Measurements from ENCODE around the gene TTC5.
"Not testable (repeated sequence)": the region's sequence is repeated elsewhere in the genome, so short reads cannot be mapped to it uniquely, and the experiment has no call there.

TTC5 gene

GRCh38 chr14:20281998-20282397, 23.8 kb downstream of the TTC5 start:
- not testable (repeated sequence) for ATAC-seq (replicated peaks; ENCODE audit: extremely low read depth, poor library complexity, severe bottlenecking); H3K9me3 Mint-ChIP-seq; H3K27me3 Mint-ChIP-seq; DNase-seq (ENCODE audit: low spot score in 2 of 2); H3K4me3 Mint-ChIP-seq; H3K27ac Mint-ChIP-seq (ENCODE audit: low read depth)
- H3K36me3 Mint-ChIP-seq (ENCODE audit: insufficient read depth), result peaks cover 20% of the 10 kb centered on the region
- peaks cover 28% of the 10 kb centered on the region for H3K4me1 Mint-ChIP-seq

GRCh38 chr14:20280265-20280664, 25.5 kb downstream of the TTC5 start:
- not testable (repeated sequence) for ATAC-seq (replicated peaks; ENCODE audit: extremely low read depth, poor library complexity, severe bottlenecking); DNase-seq (ENCODE audit: low spot score in 2 of 2); H3K9me3 Mint-ChIP-seq; H3K27me3 Mint-ChIP-seq
- H3K4me3 Mint-ChIP-seq, result peak overlapping the region; percentile 11
- H3K36me3 Mint-ChIP-seq (ENCODE audit: insufficient read depth), result peaks cover 17% of the 10 kb centered on the region
- H3K27ac Mint-ChIP-seq (ENCODE audit: low read depth), result peak overlapping the region; percentile 65
- H3K4me1 Mint-ChIP-seq, result peaks cover 28% of the 10 kb centered on the region

GRCh38 chr14:20278414-20278813, 27.3 kb downstream of the TTC5 start:
- peaks cover 28% of the 10 kb centered on the region for H3K4me1 Mint-ChIP-seq
- peaks cover 10% of the 10 kb centered on the region for H3K9me3 Mint-ChIP-seq
- ATAC-seq (replicated peaks; ENCODE audit: extremely low read depth, poor library complexity, severe bottlenecking) (peak; percentile 32), DNase-seq (ENCODE audit: low spot score in 2 of 2) (no peak)
- no peak overlapping the region for H3K4me3 Mint-ChIP-seq
- H3K27ac Mint-ChIP-seq (ENCODE audit: low read depth), result peak overlapping the region; percentile 5
- H3K36me3 Mint-ChIP-seq (ENCODE audit: insufficient read depth), result peaks cover 13% of the 10 kb centered on the region
- H3K27me3 Mint-ChIP-seq, result no peaks in the 10 kb centered on the region

GRCh38 chr14:20277409-20277808, 28.3 kb downstream of the TTC5 start:
- H3K27ac Mint-ChIP-seq (ENCODE audit: low read depth), result no peak overlapping the region
- no peaks in the 10 kb centered on the region for H3K27me3 Mint-ChIP-seq
- peaks cover 28% of the 10 kb centered on the region for H3K4me1 Mint-ChIP-seq
- H3K4me3 Mint-ChIP-seq, result no peak overlapping the region
- peaks cover 11% of the 10 kb centered on the region for H3K9me3 Mint-ChIP-seq
- ATAC-seq (replicated peaks; ENCODE audit: extremely low read depth, poor library complexity, severe bottlenecking) (no peak), DNase-seq (ENCODE audit: low spot score in 2 of 2) (no peak)
- peaks cover 11% of the 10 kb centered on the region for H3K36me3 Mint-ChIP-seq (ENCODE audit: insufficient read depth)

- Mint-ChIP-seq H3K36me3 (ENCODE audit: insufficient read depth) (peaks cover 3% of the 10 kb centered on the region), H3K9me3 (peaks cover 17% of the 10 kb centered on the region), H3K27me3 (no peaks in the 10 kb centered on the region), H3K4me1 (peaks cover 6% of the 10 kb centered on the region), H3K4me3 (no peak overlapping the region), H3K27ac (ENCODE audit: low read depth) (no peak overlapping the region)
- no peak for DNase-seq (ENCODE audit: low spot score in 2 of 2)
- ATAC-seq (replicated peaks; ENCODE audit: extremely low read depth, poor library complexity, severe bottlenecking), result no peak
Observed at GRCh38 chr14:20274062-20274461, 31.7 kb downstream of the TTC5 start.

- not testable (repeated sequence) for H3K36me3 Mint-ChIP-seq (ENCODE audit: insufficient read depth); H3K4me3 Mint-ChIP-seq; H3K9me3 Mint-ChIP-seq; H3K4me1 Mint-ChIP-seq; H3K27ac Mint-ChIP-seq (ENCODE audit: low read depth); ATAC-seq (replicated peaks; ENCODE audit: extremely low read depth, poor library complexity, severe bottlenecking); DNase-seq (ENCODE audit: low spot score in 2 of 2); H3K27me3 Mint-ChIP-seq
Observed at GRCh38 chr14:20264361-20264760, 41.4 kb downstream of the TTC5 start.

GRCh38 chr14:20262642-20263128, 43.1 kb downstream of the TTC5 start:
- ATAC-seq (replicated peaks; ENCODE audit: extremely low read depth, poor library complexity, severe bottlenecking), result no peak
- no peak overlapping the region for H3K27ac Mint-ChIP-seq (ENCODE audit: low read depth)
- H3K9me3 Mint-ChIP-seq, result no peaks in the 10 kb centered on the region
- H3K27me3 Mint-ChIP-seq, result no peaks in the 10 kb centered on the region
- no peak for DNase-seq (ENCODE audit: low spot score in 2 of 2)
- H3K4me1 Mint-ChIP-seq, result no peaks in the 10 kb centered on the region
- H3K36me3 Mint-ChIP-seq (ENCODE audit: insufficient read depth), result peaks cover 4% of the 10 kb centered on the region
- no peak overlapping the region for H3K4me3 Mint-ChIP-seq

- no peak overlapping the region for H3K4me3 Mint-ChIP-seq
- H3K27ac Mint-ChIP-seq (ENCODE audit: low read depth), result no peak overlapping the region
- no peaks in the 10 kb centered on the region for H3K36me3 Mint-ChIP-seq (ENCODE audit: insufficient read depth)
- H3K9me3 Mint-ChIP-seq, result peaks cover 6% of the 10 kb centered on the region
- no peaks in the 10 kb centered on the region for H3K27me3 Mint-ChIP-seq
- no peaks in the 10 kb centered on the region for H3K4me1 Mint-ChIP-seq
- DNase-seq (ENCODE audit: low spot score in 2 of 2), result no peak
- no peak for ATAC-seq (replicated peaks; ENCODE audit: extremely low read depth, poor library complexity, severe bottlenecking)
Observed at GRCh38 chr14:20247646-20248246, 58.0 kb downstream of the TTC5 start.

Measured in central memory CD8-positive, alpha-beta T cell (primary cell).